GM19351 (cell line): Measurements from ENCODE around the gene F8A2.
"Not testable (repeated sequence)": the region's sequence is repeated elsewhere in the genome, so short reads cannot be mapped to it uniquely, and the experiment has no call there.

Experiments used
- ATAC-seq: cut with Tn5 transposase; IDR thresholded peaks from one replicate; pipeline ENCODE4 v1.9.1; 2021; ENCODE audit warnings: mild to moderate bottlenecking, moderate library complexity; ENCODE audit not compliant: unreplicated experiment

Gene F8A2

GRCh38 chrX:155381843-155382528 lies at the start of gene F8A2:
TSS of gene F8A2 (plus strand) at chrX:155382095. CDS start at chrX:155382115, 20 bp downstream.
- ATAC-seq = peak; percentile 69

- no peak for ATAC-seq
Measured at GRCh38 chrX:155333544-155334100, 48.3 kb upstream of the F8A2 start.

- ATAC-seq = peak; percentile 72
Measured at GRCh38 chrX:155334486-155335336, 47.2 kb upstream of the F8A2 start, which contains the start of gene CLIC2. TSS of gene CLIC2 (minus strand) at chrX:155334614. CDS start at chrX:155334427, 187 bp downstream.

GRCh38 chrX:155335337-155335712 lies 46.6 kb upstream of the F8A2 start:
- not testable (repeated sequence) for ATAC-seq

- ATAC-seq = not testable (repeated sequence)
Measured at GRCh38 chrX:155345689-155346088, 36.2 kb upstream of the F8A2 start.

GRCh38 chrX:155349448-155349847 lies 32.4 kb upstream of the F8A2 start:
- ATAC-seq = not testable (repeated sequence)

- ATAC-seq = not testable (repeated sequence)
Measured at GRCh38 chrX:155363712-155364111, 18.2 kb upstream of the F8A2 start.

- ATAC-seq = peak; percentile 68
Measured at GRCh38 chrX:155373777-155374458, 8.0 kb upstream of the F8A2 start.

GRCh38 chrX:155379802-155380201 lies 2.1 kb upstream of the F8A2 start:
- ATAC-seq = not testable (repeated sequence)

GRCh38 chrX:155382529-155382967 lies 653 bp downstream of the F8A2 start:
- ATAC-seq = peak; percentile 48

GRCh38 chrX:155389634-155390033 lies 7.7 kb downstream of the F8A2 start:
- ATAC-seq = no peak

GRCh38 chrX:155394747-155395276 lies 12.9 kb downstream of the F8A2 start:
- ATAC-seq = not testable (repeated sequence)

- ATAC-seq = no peak
Measured at GRCh38 chrX:155406429-155406828, 24.5 kb downstream of the F8A2 start.

GRCh38 chrX:155417769-155418168 lies 35.9 kb downstream of the F8A2 start:
- ATAC-seq = no peak
